Liver (tissue), 3 donors: ENCODE data around the gene PTGR1.

Source experiments
- EGR1 ChIP-seq, 2 donors: IDR thresholded peaks; 2 replicates each; pipeline ENCODE4 v1.6.1; 2016 to 2018; ENCODE audit warnings: antibody characterized with exemption in 2 of 2, low read depth in 2 of 2
- GABPA ChIP-seq, 2 donors: IDR thresholded peaks in 1 of 2; conservative IDR thresholded peaks in 1 of 2; 2 replicates each; pipeline ENCODE4 v1.6.1; 2016; ENCODE audit warnings: antibody characterized with exemption in 2 of 2, mild to moderate bottlenecking in 1 of 2, moderate library complexity in 1 of 2
- HNF4A ChIP-seq, 2 donors: conservative IDR thresholded peaks; 2 replicates each; pipeline ENCODE4 v1.6.1; 2016; ENCODE audit warnings: antibody characterized with exemption in 2 of 2, mild to moderate bottlenecking in 2 of 2
- JUND ChIP-seq, 2 donors: IDR thresholded peaks; 2 replicates each; pipeline ENCODE4 v1.6.1; 2016; ENCODE audit warnings: antibody characterized with exemption in 2 of 2
- NR2F2 ChIP-seq: IDR thresholded peaks from 2 replicates; pipeline ENCODE4 v1.6.1; 2016; ENCODE audit warnings: antibody characterized with exemption
- RAD21 ChIP-seq, 2 donors: IDR thresholded peaks; 2 replicates each; pipeline ENCODE4 v1.6.1; 2016; ENCODE audit warnings: antibody characterized with exemption in 2 of 2, mild to moderate bottlenecking in 2 of 2
- SP1 ChIP-seq: IDR thresholded peaks from 2 replicates; pipeline ENCODE4 v1.6.1; 2018; ENCODE audit warnings: antibody characterized with exemption, mild to moderate bottlenecking
- TAF1 ChIP-seq: conservative IDR thresholded peaks from 2 replicates; pipeline ENCODE4 v1.6.1; 2016; ENCODE audit warnings: antibody characterized with exemption, mild to moderate bottlenecking
- YY1 ChIP-seq: IDR thresholded peaks from 2 replicates; pipeline ENCODE4 v1.6.1; 2016; ENCODE audit warnings: antibody characterized with exemption, mild to moderate bottlenecking
- TF ChIP-seq, protein P1 (sequence below): fragments of 150-350 bp; IDR thresholded peaks from 2 replicates; pipeline ENCODE4 v1.5.1; 2017; ENCODE audit warnings: improper control_type of control experiment, low read depth, low read length; ENCODE audit not compliant: missing input control
- TF ChIP-seq, protein P2 (sequence below): IDR thresholded peaks from 2 replicates; pipeline ENCODE4 v1.6.1; 2016; ENCODE audit warnings: antibody characterized with exemption, mild to moderate bottlenecking
- TF ChIP-seq, protein P3 (sequence below): IDR thresholded peaks from 2 replicates; pipeline ENCODE4 v1.6.1; 2016; ENCODE audit warnings: antibody characterized with exemption
- TF ChIP-seq, protein P4 (sequence below): IDR thresholded peaks from 2 replicates; pipeline ENCODE4 v1.6.1; 2016; ENCODE audit warnings: antibody characterized with exemption
- donor health status: healthy.
- donor health status: healthy.

DNA sequence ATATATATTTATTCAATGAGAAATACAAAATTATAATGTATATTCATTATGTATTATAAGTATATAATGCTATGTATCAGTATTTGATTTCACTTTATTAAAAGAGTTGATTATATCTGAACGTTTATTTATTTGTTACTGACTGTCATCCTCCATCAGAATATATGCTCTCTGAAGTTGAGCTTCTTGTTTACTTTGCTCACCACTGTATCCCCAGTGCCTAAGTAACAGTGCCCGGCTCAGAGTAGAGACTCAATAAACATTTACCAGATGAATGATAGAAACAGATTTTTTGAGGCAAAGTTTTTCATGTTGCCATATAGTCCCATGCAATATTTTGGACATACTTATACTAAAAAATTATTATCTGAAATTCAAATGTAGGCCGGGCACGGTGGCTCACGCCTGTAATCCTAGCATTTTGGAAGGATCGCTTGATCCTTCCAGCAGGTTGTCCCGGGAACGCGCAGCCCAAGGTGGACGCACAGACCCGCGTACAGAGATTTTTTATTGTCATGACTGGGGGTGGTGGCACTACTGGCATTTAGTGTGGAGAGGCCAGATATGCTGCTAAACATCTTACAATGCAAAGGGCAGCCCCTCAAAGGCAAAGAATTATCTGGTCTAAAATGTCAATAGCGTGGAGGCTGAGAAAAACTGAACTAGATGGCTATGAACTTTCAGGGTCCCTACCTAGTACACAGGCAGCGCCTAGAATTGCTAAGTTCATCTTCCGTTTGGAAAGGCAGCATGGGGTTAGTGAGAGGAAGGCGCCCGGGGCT, 30.9 kb upstream of the PTGR1 start:
- TF ChIP-seq, protein P1, sequence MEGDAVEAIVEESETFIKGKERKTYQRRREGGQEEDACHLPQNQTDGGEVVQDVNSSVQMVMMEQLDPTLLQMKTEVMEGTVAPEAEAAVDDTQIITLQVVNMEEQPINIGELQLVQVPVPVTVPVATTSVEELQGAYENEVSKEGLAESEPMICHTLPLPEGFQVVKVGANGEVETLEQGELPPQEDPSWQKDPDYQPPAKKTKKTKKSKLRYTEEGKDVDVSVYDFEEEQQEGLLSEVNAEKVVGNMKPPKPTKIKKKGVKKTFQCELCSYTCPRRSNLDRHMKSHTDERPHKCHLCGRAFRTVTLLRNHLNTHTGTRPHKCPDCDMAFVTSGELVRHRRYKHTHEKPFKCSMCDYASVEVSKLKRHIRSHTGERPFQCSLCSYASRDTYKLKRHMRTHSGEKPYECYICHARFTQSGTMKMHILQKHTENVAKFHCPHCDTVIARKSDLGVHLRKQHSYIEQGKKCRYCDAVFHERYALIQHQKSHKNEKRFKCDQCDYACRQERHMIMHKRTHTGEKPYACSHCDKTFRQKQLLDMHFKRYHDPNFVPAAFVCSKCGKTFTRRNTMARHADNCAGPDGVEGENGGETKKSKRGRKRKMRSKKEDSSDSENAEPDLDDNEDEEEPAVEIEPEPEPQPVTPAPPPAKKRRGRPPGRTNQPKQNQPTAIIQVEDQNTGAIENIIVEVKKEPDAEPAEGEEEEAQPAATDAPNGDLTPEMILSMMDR, result no peak
- TF ChIP-seq SP1 (no peak), TAF1 (no peak), RAD21 (IDR thresholded peaks at IDR 0.05) (no peak), HNF4A (conservative IDR thresholded peaks at IDR 0.05) (no peak), EGR1 (IDR thresholded peaks at IDR 0.05; ENCODE audit: low read depth in 2 of 2) (no peak), YY1 (no peak), GABPA (IDR thresholded peaks at IDR 0.05 in 1 of 2, conservative IDR thresholded peaks at IDR 0.05 in 1 of 2) (no peak), NR2F2 (no peak), JUND (IDR thresholded peaks at IDR 0.05) (no peak)
- TF ChIP-seq, protein P2, sequence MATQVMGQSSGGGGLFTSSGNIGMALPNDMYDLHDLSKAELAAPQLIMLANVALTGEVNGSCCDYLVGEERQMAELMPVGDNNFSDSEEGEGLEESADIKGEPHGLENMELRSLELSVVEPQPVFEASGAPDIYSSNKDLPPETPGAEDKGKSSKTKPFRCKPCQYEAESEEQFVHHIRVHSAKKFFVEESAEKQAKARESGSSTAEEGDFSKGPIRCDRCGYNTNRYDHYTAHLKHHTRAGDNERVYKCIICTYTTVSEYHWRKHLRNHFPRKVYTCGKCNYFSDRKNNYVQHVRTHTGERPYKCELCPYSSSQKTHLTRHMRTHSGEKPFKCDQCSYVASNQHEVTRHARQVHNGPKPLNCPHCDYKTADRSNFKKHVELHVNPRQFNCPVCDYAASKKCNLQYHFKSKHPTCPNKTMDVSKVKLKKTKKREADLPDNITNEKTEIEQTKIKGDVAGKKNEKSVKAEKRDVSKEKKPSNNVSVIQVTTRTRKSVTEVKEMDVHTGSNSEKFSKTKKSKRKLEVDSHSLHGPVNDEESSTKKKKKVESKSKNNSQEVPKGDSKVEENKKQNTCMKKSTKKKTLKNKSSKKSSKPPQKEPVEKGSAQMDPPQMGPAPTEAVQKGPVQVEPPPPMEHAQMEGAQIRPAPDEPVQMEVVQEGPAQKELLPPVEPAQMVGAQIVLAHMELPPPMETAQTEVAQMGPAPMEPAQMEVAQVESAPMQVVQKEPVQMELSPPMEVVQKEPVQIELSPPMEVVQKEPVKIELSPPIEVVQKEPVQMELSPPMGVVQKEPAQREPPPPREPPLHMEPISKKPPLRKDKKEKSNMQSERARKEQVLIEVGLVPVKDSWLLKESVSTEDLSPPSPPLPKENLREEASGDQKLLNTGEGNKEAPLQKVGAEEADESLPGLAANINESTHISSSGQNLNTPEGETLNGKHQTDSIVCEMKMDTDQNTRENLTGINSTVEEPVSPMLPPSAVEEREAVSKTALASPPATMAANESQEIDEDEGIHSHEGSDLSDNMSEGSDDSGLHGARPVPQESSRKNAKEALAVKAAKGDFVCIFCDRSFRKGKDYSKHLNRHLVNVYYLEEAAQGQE, result no peak
- TF ChIP-seq, protein P3, sequence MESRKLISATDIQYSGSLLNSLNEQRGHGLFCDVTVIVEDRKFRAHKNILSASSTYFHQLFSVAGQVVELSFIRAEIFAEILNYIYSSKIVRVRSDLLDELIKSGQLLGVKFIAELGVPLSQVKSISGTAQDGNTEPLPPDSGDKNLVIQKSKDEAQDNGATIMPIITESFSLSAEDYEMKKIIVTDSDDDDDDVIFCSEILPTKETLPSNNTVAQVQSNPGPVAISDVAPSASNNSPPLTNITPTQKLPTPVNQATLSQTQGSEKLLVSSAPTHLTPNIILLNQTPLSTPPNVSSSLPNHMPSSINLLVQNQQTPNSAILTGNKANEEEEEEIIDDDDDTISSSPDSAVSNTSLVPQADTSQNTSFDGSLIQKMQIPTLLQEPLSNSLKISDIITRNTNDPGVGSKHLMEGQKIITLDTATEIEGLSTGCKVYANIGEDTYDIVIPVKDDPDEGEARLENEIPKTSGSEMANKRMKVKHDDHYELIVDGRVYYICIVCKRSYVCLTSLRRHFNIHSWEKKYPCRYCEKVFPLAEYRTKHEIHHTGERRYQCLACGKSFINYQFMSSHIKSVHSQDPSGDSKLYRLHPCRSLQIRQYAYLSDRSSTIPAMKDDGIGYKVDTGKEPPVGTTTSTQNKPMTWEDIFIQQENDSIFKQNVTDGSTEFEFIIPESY, result no peak
- TF ChIP-seq, protein P4, sequence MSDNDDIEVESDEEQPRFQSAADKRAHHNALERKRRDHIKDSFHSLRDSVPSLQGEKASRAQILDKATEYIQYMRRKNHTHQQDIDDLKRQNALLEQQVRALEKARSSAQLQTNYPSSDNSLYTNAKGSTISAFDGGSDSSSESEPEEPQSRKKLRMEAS, result no peak
